Measurements from ENCODE around the gene OPA3. TPM values are rescaled to one million over a fixed set of nuclear protein-coding genes. Genes with fewer than 3 reads are reported as not detected.
"Not testable (repeated sequence)": the region's sequence is repeated elsewhere in the genome, so short reads cannot be mapped to it uniquely, and the experiment has no call there.

The OPA3 gene
- total RNA-seq, 1 experiment from 2014 or later = 16.8 TPM

- POLR2A ChIA-PET = interaction anchor here (1.3 to 5.8 kb wide), 4 partner anchors 12 to 140 kb away, joined by 4 to 88 read pairs (median 38); partner anchors contain the start of genes EML2 and SIX5
Measured at GRCh38 chr19:45629704-45630103, 45.1 kb upstream of the OPA3 start.

GRCh38 chr19:45628219-45628618 lies 43.6 kb upstream of the OPA3 start:
- H3K27me3 Mint-ChIP-seq (ENCODE audit: insufficient read depth, unreplicated experiment); intact Hi-C loops (cut with micrococcal nuclease); CTCF ChIA-PET; H3K4me3 Mint-ChIP-seq (ENCODE audit: unreplicated experiment); DNase-seq (ENCODE audit: unreplicated experiment); BruUV-seq (replicated peaks); H3K9me3 Mint-ChIP-seq (ENCODE audit: unreplicated experiment); H3K27ac Mint-ChIP-seq (ENCODE audit: low read depth, unreplicated experiment): not testable (repeated sequence)
- Mint-ChIP-seq H3K4me1 (ENCODE audit: insufficient read depth, unreplicated experiment) (peaks cover 11% of the 10 kb centered on the region), H3K36me3 (ENCODE audit: insufficient read depth, unreplicated experiment) (peaks cover 67% of the 10 kb centered on the region)
- POLR2A ChIA-PET = interaction anchor here (5.8 kb wide), 1 partner anchor 12 kb away, joined by 88 read pairs; no protein-coding TSS in a partner anchor

More at GRCh38 chr19:45629704-45630103, 45.1 kb upstream of the OPA3 start:
- intact Hi-C loops (cut with micrococcal nuclease) = no loop called here
- Mint-ChIP-seq H3K4me1 (ENCODE audit: insufficient read depth, unreplicated experiment) (peaks cover 11% of the 10 kb centered on the region), H3K36me3 (ENCODE audit: insufficient read depth, unreplicated experiment) (peaks cover 53% of the 10 kb centered on the region), H3K27me3 (ENCODE audit: insufficient read depth, unreplicated experiment) (no peaks in the 10 kb centered on the region), H3K9me3 (ENCODE audit: unreplicated experiment) (no peaks in the 10 kb centered on the region), H3K27ac (ENCODE audit: low read depth, unreplicated experiment) (peak overlapping the region; percentile 87), H3K4me3 (ENCODE audit: unreplicated experiment) (no peak overlapping the region)
- no TSS peak for BruUV-seq (replicated peaks)
- TF ChIP-seq CTCF (IDR thresholded peaks at IDR 0.05; ENCODE audit: unreplicated experiment) = no peak
- no peak for DNase-seq (ENCODE audit: unreplicated experiment)
- CTCF ChIA-PET = interaction anchor here (1.2 to 1.5 kb wide), 2 partner anchors 22 to 119 kb away, joined by 5 read pairs; no protein-coding TSS in a partner anchor

GRCh38 chr19:45623984-45624383 lies 39.4 kb upstream of the OPA3 start:
- Mint-ChIP-seq H3K9me3 (ENCODE audit: unreplicated experiment) (peaks cover 8% of the 10 kb centered on the region), H3K27ac (ENCODE audit: low read depth, unreplicated experiment) (no peak overlapping the region), H3K4me1 (ENCODE audit: insufficient read depth, unreplicated experiment) (no peaks in the 10 kb centered on the region), H3K27me3 (ENCODE audit: insufficient read depth, unreplicated experiment) (no peaks in the 10 kb centered on the region), H3K4me3 (ENCODE audit: unreplicated experiment) (no peak overlapping the region), H3K36me3 (ENCODE audit: insufficient read depth, unreplicated experiment) (peaks cover 99% of the 10 kb centered on the region)
- no peak for DNase-seq (ENCODE audit: unreplicated experiment)
- no TSS peak for BruUV-seq (replicated peaks)
- intact Hi-C loops (cut with micrococcal nuclease) = no loop called here
- CTCF ChIA-PET = no interaction called here
- POLR2A ChIA-PET = interaction anchor here (0.7 to 1.6 kb wide), 4 partner anchors 11 to 1456 kb away, joined by 3 to 5 read pairs (median 4); no protein-coding TSS in a partner anchor
- no peak for TF ChIP-seq CTCF (IDR thresholded peaks at IDR 0.05; ENCODE audit: unreplicated experiment)

- intact Hi-C loops (cut with micrococcal nuclease) = no loop called here
- H3K4me3 Mint-ChIP-seq (ENCODE audit: unreplicated experiment) = no peak overlapping the region
- ChIA-PET POLR2A (no interaction called here), CTCF (interaction anchor here (0.7 kb wide), 1 partner anchor 126 kb away, joined by 3 read pairs; no protein-coding TSS in a partner anchor)
- H3K36me3 Mint-ChIP-seq (ENCODE audit: insufficient read depth, unreplicated experiment) = peaks cover 99% of the 10 kb centered on the region
- no peaks in the 10 kb centered on the region for H3K4me1 Mint-ChIP-seq (ENCODE audit: insufficient read depth, unreplicated experiment)
- BruUV-seq (replicated peaks) = no TSS peak
- H3K27me3 Mint-ChIP-seq (ENCODE audit: insufficient read depth, unreplicated experiment) = no peaks in the 10 kb centered on the region
- peaks cover 8% of the 10 kb centered on the region for H3K9me3 Mint-ChIP-seq (ENCODE audit: unreplicated experiment)
- TF ChIP-seq CTCF (IDR thresholded peaks at IDR 0.05; ENCODE audit: unreplicated experiment) = no peak
- no peak for DNase-seq (ENCODE audit: unreplicated experiment)
- H3K27ac Mint-ChIP-seq (ENCODE audit: low read depth, unreplicated experiment) = no peak overlapping the region
Measured at GRCh38 chr19:45621976-45622503, 37.4 kb upstream of the OPA3 start.
